NCI-H510A (cell line): ENCODE measurements around the gene FHIP2A.
"Not testable (repeated sequence)": the region's sequence is repeated elsewhere in the genome, so short reads cannot be mapped to it uniquely, and the experiment has no call there.

Experiments used
- DNase-seq: peaks from one replicate; lab custom pipeline; 2025; lab: John Stamatoyannopoulos, UW

FHIP2A gene, protein sequence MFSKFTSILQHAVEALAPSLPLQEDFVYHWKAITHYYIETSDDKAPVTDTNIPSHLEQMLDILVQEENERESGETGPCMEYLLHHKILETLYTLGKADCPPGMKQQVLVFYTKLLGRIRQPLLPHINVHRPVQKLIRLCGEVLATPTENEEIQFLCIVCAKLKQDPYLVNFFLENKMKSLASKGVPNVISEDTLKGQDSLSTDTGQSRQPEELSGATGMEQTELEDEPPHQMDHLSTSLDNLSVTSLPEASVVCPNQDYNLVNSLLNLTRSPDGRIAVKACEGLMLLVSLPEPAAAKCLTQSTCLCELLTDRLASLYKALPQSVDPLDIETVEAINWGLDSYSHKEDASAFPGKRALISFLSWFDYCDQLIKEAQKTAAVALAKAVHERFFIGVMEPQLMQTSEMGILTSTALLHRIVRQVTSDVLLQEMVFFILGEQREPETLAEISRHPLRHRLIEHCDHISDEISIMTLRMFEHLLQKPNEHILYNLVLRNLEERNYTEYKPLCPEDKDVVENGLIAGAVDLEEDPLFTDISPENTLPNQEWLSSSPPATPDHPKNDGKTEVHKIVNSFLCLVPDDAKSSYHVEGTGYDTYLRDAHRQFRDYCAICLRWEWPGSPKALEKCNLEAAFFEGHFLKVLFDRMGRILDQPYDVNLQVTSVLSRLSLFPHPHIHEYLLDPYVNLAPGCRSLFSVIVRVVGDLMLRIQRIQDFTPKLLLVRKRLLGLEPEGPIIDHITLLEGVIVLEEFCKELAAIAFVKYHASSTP

GRCh38 chr10:114821293-114821914 lies at the start of gene FHIP2A:
Gene FHIP2A (plus strand): TSS chr10:114821780. CDS start chr10:114822079, 299 bp downstream.
- DNase-seq, result peak; percentile 82

DNA sequence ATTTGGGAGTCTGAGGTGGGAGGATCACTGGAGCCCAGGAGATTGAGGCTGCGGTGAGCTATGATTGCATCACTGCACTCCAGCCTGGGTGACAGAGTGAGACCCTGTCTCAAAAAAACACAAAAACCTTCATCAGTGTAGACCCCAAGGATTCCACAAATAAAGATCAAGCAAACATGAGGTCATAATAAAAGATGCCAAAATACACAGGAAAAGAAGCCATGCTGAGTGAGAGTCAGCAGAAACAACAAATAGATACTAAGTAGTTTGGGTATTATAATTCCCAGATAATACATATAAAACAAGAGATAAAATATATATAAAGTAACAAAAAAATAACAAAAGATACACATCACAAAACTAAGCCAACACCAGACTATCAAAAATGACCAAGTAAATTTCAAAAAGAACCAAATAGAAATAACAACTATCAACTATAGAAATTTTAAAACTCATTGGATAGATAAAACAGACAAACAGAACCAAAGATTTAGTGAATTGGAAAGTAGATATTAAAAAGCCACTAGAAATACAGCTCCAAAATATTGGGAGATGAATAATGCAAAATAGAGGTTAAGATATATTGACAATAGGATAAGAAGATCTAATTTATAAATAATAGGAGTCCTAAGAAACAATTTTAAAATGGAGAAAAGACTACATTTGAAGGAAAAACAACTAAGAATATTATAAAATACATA lies 48.9 kb upstream of the FHIP2A start:
- no peak for DNase-seq

GRCh38 chr10:114773197-114773532 lies 48.4 kb upstream of the FHIP2A start:
- DNase-seq, result no peak

DNA sequence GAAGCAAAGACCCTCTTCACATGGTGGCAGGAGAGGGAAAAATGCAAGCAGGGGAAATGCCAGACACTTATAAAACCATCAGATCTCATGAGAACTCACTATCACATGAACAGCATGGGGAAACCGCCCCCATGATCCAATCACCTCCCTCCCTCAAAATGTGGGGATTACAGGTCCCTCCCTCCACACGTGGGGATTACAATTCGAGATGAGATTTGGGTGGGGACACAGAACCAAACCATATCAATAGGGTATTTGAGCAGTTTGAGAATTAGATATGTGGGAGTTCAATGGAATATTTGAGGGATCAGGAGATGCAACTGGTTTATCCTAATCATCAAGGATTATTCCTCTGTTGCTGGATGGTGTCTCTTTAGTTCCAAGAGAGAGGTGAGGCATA lies 46.5 kb upstream of the FHIP2A start:
- not testable (repeated sequence) for DNase-seq

DNA sequence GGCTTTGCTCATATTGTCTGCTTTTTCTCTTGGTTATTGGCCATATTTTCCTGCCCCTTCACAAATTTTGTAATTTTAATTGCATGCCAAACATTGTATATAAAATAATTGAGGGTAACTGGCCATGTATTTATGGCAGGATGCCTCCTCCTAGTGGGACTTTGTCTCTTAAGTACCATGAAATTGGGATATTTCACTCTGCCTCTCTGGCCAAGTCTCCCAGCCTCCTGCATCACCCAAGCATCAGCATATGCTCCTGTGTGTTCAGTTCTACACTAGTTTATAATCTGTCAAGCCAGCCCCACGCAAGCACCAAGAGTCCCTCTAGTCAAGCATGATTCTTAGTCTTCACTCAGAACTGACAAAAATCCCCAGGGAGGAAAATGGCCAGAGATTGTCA lies 44.2 kb upstream of the FHIP2A start:
- no peak for DNase-seq

GRCh38 chr10:114779803-114780576 lies 41.6 kb upstream of the FHIP2A start:
- peak; percentile 2 for DNase-seq

GRCh38 chr10:114780577-114781184 lies 40.9 kb upstream of the FHIP2A start:
- DNase-seq, result no peak

GRCh38 chr10:114782666-114783065 lies 38.9 kb upstream of the FHIP2A start:
- DNase-seq, result no peak

- no peak for DNase-seq
These were observed 37.9 kb upstream of the FHIP2A start for GRCh38 chr10:114783686-114784085.

GRCh38 chr10:114786492-114786891 lies 35.1 kb upstream of the FHIP2A start:
- DNase-seq, result peak; percentile 19

DNA sequence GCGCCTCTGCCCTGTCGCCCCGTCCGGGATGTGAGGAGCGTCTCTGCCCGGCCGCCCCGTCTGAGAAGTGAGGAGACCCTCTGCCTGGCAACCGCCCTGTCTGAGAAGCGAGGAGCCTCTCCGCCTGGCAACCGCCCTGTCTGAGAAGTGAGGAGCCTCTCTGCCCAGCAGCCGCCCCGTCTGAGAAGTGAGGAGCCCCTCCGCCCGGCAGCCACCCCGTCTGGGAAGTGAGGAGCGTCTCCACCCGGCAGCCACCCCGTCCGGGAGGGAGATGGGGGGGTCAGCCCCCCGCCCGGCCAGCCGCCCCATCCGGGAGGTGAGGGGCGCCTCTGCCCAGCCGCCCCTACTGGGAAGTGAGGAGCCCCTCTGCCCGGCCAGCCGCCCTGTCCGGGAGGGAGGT lies 34.4 kb upstream of the FHIP2A start:
- DNase-seq, result not testable (repeated sequence)

- no peak for DNase-seq
These were observed 29.8 kb upstream of the FHIP2A start for GRCh38 chr10:114791768-114792167.

DNA sequence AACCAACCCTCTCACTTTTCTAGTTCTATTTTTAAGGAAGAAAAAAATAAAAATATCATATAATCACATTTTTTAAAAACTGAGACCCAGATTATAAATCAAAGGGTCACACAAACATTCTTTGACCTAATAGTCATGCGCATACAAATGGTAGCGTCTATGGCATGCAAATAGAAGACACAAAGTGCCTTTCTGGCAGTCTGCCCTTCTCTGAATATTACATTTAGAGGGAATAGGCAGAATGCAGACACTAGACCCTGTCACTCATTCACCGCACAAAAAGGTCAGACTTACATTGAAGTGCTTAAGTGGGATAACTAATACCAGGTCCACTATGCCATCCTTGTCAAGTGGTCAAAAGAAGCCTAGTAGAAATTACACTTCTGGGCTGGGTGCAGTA lies 26.5 kb upstream of the FHIP2A start:
- DNase-seq, result no peak

DNA sequence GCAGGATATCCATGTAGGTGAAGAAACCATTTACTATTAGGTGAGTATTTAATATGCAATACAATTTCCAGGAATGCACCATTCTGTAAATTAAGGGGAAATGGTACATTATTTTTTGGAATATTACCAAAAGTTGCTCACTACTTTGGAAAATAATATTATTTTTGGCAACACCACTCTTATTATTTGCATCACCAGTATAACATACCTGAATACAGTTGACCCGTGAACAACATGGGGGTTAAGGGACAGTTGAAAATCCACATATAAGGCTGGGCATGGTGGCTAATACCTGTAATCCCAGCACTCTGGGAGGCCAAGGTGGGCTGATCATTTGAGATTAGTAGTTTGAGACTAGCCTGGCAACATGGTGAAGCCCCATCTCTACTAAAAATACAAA lies 21.2 kb upstream of the FHIP2A start:
- no peak for DNase-seq

GRCh38 chr10:114801411-114801813 lies 20.2 kb upstream of the FHIP2A start:
- DNase-seq, result no peak

DNA sequence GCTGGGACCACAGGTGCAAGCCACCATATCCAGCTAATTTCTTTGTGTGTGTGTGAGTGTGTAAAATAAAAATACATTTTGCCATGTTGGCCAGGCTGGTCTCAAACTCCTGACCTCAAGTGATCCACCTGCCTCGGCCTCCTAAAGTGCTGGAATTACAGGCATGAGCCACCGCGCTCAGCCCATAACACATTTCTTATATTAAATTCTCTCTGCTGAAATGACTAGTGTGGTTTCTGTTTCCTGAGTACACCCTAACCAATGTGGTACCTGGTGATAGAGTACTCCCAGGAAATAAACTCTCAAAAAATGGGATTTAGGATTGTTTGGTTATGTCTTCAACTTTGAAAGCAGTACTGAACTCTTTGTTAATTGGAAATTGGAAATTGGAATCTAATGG lies 19.4 kb upstream of the FHIP2A start:
- no peak for DNase-seq

DNA sequence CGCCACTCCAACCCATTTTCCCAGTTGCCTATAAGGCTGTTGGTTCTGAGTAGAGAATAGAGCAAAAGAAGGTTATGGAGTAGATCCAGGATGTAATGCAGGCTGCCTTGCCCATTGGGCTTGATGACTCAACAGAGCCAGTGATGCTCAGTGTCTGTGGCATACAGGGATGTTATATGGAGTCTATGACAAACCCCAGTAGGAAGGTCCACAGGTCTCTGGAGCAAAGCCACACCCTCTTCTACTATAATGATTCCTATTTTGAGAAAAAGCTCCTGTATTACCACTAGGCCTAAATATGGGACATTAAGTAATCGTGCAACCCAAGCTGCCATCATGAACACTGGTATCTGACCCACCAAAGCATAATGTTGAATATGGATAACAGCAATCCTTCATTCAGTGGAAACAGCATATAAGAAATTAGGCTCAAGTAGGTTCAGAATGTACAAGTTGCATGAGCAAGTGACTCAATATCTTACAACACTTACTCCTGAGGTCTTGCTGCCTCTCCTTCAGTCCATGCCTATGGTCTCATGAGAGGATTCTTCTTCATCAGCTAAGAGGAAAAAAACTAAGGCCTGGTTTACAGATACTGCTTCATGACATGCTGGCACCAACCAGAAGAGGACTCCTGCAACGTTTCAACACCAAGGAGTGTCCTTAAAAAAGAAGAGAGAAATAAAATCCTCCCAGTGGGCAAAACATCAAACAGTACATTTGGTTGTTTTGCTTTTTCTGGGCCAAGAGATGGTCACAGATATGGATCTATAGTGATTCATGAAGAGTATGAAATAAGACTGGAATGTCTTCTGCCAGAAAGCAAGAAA lies 14.8 kb upstream of the FHIP2A start:
- DNase-seq, result no peak

- no peak for DNase-seq
These were observed 12.6 kb upstream of the FHIP2A start for GRCh38 chr10:114808982-114809381.

DNA sequence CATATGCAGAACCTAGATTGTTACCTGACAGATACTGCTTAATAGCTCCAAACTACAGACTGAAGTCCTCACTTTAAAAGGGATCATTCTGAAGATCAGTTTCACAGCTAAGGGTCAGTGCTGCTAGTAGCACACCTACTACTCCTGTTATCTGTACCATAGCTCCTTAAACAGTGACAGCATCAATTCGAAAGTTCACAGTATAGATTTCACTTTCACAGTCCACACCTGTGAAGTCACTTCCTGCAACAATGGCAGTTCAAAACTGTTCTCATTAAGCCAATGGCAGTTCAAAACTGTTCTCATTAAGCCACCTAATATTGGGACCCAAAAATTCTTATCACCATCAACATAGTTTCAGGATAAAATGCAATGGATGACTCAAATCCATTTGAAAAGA lies 10.7 kb upstream of the FHIP2A start:
- DNase-seq, result no peak

GRCh38 chr10:114811862-114812261 lies 9.7 kb upstream of the FHIP2A start:
- no peak for DNase-seq
